NOMO-1 treated with DMSO at 0.1 percent for 48 hours (cell line): ENCODE data around the gene KIF16B.

Source experiments
- DNase-seq: peaks from one replicate; lab custom pipeline; 2025; ENCODE audit not compliant: unreplicated experiment; lab: John Stamatoyannopoulos, UW

The KIF16B gene

DNA sequence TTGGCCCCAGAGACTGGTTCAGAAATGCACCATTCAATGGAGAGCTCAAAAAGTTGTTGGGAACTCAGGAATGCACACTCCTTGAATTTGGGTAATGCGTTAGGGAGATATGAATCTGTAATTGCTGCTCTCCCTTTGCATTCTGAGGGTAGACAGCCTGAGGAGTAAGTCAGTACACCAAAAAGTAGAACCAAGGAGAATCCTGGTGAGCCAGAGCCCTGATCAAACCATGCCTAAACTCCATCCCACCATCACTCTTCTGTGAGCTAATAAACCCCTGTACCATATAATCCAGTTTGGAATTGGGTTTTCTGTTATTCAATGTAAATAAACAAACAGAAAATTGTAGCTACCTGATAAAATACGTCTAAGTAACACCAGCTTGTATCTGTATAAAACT is 90.2 kb downstream of the KIF16B start:
- no peak for DNase-seq

DNA sequence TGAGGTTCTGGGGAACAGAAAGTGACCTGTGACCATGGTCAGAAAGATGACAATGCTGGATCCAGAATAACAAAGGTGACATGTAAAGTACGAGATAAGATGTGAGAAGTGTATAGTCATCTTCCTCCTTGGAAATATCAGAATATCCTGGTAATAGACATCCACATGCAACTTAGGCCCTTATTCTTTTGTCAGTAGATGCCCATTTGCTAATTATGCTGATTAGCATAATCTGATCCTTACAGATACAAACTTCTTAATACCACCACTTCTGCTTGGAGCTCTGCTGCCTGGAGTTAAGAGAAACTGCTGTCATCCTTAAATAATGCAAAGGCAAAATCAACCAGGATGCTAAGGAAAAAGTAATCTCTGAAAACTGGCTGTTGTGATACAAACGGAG is 91.3 kb downstream of the KIF16B start:
- no peak for DNase-seq

DNA sequence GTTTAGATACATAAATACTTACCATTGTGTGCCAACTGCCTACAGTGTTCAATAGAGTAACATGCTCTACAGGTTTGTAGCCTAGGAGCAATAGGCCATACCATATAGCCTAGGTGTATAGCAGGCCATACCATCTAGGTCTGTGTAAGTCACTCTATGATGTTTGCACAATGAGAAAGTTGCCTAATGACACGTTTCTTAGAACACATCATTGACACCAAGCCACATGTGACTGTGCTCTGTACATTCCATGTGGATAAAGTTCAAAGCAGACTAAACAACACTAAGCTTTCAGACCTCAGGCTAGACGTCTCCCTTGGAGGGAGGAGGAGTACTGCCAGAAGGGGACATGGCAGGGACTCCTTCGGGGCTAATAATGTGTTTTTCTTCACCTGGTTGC is 93.6 kb downstream of the KIF16B start:
- no peak for DNase-seq

DNA sequence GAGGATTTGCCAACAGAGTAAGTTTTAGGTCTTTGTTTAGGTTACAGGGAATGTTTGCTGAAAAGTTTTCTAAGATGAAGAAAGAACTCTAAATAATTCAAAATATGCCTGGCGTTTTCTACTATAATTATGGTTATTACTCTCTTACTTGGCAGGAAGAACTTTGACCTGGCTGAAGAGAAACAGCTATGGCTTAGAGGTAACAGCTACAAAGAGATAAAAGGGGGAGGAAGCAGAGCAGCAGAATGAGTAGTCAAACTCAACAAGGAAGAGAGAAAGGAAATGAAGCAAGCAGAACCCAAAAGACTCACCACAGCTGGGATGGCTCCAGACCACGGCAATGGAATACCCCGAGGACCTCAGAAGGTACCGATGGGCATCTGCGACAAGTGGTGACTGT is 95.6 kb downstream of the KIF16B start:
- peak; percentile 25 for DNase-seq

DNA sequence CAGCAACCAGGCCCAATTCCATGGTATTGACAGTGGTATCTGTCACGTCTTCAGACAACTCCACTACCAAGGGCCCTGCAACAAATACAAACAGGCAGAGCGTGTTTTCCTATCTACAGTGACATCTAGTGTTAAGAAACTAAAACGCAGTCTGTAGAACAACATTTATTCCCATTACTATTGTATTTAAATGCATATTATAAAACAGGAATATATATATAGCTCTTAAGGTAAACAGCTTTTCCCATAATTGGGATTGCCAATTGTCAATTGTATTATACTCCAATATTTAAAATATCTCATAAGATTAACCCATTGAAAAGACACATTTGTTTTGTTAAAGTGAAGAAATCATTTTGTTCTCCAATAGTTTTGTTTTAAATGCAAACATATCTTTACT is 97.2 kb downstream of the KIF16B start:
- DNase-seq, result peak; percentile 37

DNA sequence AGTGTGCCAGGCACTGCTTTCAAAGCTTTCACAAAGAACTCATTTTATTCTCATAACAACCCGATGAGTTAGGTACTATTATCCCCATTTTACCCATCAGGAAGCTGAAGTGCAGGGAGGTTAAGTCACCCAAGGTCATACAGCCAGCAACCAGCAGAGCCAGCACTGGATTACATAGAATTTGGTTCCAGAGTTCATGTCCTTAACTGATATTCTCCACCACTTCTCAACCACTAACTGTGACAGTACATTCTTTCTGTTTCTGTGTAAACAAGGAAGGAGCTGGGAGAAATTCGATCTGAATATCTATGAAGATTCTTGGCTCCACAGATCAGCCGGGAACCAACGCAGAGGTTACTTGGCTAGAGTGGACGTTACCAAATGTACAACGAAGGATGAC is 98.0 kb downstream of the KIF16B start:
- DNase-seq, result no peak

DNA sequence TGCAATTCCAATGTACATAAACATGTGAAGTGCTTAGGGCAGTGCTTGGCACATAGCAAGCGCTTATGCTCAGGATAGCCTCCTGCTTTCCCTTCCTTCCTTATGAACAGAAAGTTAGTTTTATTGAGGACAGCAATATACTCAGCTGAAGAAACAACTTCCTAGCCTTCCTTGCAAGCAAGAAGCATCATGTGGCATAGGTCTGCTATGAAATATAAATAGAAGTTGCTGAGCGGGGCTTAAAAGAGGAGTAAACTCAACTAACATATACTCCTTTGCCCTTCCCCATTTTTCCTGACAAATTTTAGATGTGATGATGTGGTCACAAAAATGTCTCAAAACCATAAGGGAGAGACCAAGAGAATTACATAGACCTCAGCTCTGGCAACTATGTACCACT is 98.9 kb downstream of the KIF16B start:
- no peak for DNase-seq

DNA sequence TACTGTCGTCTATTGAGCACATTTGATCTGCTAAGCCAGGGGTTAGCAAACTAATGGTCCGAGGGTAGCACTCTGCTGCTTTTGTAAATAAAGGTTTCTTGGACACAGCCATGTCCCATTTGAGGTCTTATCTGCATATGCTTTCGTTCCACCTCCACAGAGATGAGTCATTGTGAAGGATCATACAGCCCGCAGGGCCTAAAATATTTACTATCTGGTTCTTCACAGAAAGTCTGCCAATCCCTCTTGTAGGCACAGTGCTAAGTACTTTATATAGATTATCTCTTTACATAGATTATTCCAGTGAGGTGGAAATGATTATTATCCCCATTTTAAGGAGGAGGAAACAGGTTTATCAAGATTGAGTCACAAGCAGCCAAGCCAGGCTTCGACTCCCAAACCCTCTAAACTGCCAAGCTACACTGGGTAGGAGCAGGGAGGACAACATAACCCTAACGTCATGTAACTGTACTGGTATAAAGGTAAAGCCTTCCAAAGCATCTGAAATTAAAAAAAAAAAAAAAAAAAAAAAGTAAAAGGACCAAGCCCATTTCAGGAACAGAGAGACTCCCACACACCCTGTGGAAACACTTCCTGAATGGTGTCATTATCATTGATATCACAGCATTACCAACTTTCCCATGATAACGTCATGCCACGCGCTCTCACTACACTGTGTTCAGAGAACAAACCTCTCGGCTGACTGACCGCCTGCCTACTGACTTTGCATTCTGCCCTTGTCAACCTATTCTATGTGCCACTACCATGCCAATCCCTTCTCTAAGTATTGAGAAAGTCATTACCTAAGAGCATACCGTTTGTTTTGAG is 101.0 kb downstream of the KIF16B start:
- DNase-seq, result no peak

DNA sequence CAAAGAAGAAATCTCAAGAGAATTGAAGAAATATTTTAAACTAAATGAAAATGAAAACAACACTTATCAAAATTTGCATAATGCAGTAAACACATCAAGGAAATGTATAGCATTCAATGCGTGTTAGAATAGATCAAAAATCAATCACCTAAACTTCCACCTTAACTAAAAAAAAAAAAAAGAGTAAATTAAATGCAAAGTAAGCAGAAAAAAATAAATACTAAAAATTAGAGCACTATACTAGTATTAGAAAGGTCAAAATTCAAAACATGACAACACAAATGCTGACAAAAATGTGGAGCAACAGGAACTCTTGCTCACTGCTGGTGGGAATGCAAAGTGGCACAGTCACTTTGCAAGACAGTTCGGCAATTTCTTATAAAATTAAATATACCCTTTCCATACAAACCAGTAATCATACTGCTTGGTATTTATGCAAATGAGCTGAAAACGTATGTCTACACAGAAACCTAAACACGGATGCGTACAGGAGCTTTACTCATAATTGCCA is 103.8 kb downstream of the KIF16B start:
- no peak for DNase-seq

DNA sequence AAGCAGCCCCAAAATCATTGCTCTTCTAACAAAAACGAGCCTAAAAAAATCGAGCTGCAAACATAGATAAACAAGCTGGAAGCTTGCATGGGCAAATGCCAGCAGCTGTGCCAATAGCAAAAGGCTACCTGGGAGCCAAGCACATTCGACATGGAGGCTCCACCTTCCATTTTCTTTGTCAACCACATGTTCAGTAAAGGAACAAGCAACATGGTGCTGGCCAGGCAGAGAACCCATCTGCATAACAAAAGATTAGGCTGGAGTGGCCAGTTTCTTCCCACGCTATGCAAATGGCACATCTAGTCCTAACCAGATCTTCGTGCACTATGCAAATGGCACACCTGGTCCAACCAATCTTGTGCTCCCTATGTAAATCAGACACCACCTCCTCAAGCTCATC is 110.5 kb downstream of the KIF16B start:
- DNase-seq, result no peak

DNA sequence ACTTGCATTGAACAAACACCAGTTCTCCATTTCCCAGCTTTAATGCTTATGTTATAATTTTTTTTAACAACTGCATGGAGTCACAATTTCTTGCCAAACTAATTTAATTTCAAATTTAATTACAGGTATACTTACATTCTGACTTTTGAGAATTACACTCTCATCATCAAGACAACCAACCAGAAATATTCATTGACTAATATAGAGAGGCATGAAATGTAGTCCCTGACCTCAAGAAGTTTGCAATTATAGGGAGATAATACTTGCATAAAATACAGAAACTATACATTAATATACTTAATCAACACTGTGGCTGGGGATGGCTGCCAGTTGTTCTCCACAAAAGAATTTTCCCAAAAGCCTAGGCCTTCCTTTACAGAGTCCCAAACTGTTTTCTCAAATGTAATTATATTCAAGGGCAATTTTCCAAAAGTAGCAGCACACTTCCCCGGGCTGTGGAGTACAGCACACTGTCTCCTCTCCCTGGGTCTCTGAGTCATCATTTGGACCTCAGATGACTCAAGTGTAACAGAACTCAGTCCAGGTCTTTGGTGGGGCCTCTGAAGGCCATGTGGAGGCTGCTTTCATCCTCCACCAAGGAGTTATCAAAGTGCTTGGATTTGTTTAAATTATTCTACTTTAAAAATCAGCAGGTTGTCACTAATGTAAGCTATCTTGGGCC is 114.1 kb downstream of the KIF16B start:
- DNase-seq, result no peak

DNA sequence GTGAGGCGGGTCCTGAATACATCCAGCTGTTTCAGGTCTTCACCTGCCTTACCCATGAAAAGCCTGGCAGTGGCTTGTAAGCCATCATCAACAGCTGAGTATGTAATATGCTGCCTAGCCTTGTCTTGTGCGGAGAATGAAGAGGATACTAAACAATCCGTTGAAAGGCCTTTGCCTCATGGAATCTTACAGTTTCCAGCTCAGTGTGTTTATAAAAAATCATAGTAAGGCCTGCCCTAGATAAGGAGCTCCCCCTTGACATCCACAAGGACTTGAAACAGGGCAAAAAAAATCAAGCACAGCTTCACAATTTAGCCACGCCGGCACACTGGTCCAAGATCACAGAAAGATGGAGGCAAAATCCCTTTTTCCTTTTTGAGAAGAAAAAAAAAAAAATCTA is 115.7 kb downstream of the KIF16B start:
- DNase-seq, result no peak

DNA sequence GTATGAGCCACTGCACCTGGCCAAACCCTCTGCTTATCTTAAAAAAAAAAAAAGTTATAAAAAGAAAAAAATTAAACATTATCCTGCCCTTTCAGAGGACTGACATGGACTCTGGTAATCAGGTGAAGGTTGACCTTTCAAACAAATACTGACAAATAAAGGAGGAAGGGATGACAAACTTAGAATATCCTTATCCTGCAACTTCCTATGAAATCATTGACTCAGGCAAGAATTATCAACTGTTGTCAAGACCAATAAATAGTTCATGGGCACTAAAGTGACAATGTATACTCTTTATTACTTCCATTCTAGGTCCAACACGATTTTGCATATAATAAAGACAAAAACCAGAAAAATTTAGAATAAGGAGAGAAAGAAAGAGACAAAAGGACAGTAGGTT is 117.9 kb downstream of the KIF16B start:
- no peak for DNase-seq

DNA sequence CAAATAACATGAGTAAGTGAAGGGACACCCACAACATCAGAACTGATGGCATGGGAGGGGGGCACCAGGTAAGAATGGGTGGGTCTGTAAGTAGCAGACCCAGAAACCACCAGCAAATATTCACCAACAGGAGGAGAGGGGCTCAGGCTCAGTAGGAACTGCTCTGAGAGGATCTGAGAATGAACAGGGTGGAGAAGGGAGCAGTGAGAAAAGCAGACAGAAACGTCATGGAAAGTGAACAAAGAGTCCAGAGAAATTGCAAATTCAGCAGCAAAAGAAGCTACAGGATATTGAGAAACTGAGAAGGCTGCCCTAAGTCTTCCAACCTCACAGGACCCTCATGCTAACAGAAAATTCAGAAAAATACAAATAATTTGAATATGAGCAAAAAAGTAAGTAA is 121.3 kb downstream of the KIF16B start:
- DNase-seq, result no peak

DNA sequence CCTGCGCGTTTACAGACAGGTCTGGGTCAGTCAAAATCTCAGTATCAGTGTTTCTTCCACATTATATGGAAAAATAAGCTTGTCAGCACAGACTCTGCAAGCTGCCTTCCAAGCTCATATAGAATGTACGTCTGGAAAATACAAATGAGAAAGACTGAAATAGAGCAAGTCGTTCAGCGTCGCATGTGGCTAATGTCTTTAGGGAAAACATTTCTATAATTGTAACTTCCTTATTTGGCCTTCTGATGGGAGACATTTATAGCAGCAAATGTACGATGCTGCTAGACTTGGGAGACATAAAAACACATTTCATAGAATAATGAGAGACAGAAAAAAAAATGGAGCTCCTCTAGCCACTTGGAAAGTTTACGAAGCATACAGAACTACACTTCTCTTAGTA is 122.2 kb downstream of the KIF16B start:
- peak; percentile 7 for DNase-seq

DNA sequence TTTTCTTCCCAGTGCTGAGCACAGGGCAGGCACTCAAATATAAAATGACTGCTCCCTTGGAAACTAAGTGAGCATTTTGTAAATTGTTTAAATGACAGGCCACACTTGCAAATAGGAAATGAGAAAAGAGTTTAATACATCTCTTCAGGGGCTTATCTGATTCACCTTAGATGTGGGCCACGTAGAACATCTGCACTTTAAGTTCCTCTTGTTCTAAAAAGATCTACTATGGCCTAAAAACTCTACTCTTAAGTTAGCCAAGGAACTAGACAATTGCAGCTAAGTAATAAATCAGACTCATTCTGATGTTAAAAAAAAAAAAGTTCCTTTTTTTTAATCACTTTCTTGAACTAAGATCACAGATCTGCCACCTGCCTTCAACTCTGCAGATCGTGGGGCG is 126.3 kb downstream of the KIF16B start:
- peak; percentile 48 for DNase-seq

DNA sequence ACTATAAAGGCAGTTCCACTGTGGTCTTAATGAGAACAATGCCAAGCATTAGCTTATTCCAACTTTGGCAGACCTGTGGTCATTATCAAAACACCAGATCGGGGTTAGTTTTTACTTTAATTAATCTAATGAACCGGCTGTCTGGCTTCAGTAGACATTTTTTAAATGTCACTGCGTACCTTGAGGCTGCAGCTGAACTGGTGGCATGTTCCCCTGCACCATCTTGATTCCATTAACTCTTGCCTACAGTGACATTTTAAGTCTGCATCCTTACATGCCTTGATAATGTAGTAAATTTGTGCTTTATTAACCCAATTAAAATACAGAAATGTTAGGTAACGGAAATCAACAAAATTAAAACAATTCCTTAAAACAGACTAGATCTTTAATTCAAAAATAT is 127.0 kb downstream of the KIF16B start:
- DNase-seq, result no peak

DNA sequence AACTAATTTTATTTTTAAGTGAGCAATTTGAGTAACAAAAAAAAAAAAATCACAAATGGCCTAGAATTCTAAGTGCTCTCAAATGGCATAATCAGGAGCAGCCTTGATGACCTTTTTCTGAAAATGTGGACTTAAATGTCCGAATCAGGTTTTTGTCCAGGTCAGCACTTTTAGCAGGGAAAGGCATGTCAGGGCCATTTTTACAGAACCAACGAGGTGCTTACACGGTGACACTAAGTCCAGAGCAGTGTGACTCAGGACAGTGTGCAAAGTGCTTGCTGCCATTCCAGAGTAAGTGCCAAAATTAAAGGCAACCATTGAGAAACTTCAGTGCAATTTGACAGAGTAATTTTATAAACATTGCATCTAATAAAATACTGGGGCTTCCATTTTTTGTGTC is 127.8 kb downstream of the KIF16B start:
- DNase-seq, result no peak

DNA sequence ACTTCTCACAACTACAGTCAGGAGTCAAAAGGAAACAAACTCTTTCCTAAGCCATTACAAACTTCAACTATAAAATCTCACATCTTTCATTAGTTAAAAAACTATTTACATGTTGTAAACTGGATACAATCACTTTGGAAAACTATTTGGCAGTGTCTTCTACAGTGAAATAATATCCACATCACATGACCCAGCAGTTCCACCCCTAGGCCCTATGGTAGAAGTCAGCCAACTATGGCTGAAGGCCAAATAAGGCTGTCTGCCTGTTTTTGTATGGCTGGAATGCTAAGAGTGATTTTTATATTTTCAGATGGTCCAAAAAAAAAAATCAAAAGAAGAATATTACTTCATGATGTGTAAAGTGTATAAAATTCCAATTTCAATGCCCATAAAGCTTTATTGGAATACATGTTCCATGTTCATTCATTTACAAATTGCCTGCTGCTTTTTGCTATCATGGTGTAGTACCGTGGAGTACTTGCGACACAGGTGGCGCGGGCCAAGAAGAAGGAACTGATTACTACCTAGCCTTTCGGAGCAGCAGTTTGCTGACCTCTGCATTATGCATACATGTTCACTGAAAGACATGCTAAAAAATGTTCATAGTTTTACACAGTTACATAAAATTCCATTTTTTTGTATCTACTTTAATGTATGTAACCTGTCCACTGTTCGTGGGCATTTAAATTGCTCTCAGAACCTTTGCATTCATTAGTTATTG is 129.0 kb downstream of the KIF16B start:
- peak; percentile 18 for DNase-seq

DNA sequence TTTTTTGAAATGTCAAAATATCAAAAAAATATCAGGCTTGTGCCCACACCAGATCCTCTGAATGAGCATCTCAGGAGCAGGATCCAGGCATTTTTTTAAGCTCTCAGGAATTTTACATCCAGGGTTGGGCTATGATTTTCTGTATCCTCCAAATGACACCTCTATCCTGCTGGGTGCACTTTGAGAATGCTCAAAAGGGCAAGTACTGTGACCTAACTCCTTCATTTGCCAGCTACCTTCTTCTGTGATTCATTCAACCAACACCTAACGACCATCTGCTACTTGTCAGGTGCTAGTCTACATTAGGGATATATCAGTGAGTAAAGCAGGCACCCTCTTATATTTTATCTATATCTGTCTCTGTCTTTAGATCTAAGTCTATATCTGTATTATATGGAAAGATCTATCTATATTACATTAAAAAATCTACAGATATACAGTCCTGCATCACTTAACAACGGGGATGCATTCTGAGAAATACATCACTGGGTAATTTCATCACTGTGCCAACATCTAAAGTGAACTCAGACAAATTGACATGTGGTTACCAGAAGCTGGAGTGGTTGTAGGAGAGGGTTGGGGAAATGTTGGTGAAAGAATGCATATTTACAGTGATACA is 131.6 kb downstream of the KIF16B start:
- DNase-seq, result no peak

DNA sequence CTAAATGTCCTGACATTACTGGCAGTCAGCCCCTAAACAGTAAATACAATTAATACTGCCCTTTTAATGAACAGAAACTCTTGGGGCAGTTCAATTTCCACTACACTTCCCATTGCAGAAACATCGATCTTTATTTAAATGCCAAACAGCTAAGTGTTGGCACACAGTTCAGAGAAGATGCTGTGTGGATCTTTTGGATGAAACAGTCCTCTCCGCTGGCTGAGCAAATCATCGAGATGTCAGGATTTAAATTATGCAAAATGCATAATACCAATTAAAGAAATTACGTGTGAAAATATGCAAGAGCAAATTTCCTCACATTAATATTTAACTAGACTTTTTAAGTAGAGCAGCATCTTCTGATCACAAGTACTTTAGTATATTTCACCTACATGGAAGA is 132.6 kb downstream of the KIF16B start:
- DNase-seq, result no peak
